Superior temporal gyrus (tissue), 1 donor: ENCODE data around the gene NCEH1.

ENCODE experiments used
- DNase-seq: peaks from one replicate; pipeline ENCODE4 v3.0.0-alpha.2; 2016; ENCODE audit errors: extremely low spot score

The NCEH1 gene

DNA sequence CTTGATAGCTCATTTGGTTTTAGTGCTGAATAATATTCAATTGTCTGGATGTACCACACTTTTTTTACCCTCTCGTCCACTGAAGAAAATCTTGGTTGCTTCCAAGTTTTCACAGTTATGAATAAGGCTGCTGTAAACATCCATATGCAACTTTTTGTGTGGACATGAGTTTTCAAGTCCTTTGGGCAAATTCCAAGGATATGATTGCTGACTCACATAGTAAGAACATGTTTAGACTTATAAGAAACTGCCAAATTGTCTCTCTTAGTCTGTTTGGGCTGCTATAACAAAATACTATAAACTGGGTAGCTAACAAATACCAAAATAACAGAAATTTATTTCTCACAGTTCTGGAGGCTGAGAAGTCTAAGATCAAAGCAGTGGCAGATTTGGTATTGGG is 128.2 kb downstream of the NCEH1 start:
- DNase-seq, result no peak

- no peak for DNase-seq
Measured at GRCh38 chr3:172581757-172582166, 129.1 kb downstream of the NCEH1 start.

GRCh38 chr3:172580680-172581401 is 130.0 kb downstream of the NCEH1 start:
- DNase-seq, result no peak
